Ovary (tissue), 3 donors: ENCODE measurements around the gene ZNF766.

Source experiments
- EP300 ChIP-seq: sonication (generic); formaldehyde crosslinking; IDR thresholded peaks from one replicate; pipeline ENCODE4 v1.6.1; 2017; ENCODE audit warnings: antibody characterized with exemption
- POLR2A ChIP-seq: fragments of 450-650 bp; IDR thresholded peaks from one replicate; pipeline ENCODE4 v1.6.1; 2017; ENCODE audit warnings: antibody characterized with exemption, mild to moderate bottlenecking, moderate library complexity
- TF ChIP-seq, protein P1 (sequence below), 3 donors: fragments of 450-650 bp in 2 of 3; fragments of 200-600 bp in 1 of 3; IDR thresholded peaks; one replicate each; pipeline versions ENCODE4 v1.5.1 to v1.8.0; 2016 to 2022; ENCODE audit warnings: antibody characterized with exemption in 3 of 3, mild to moderate bottlenecking in 1 of 3
- donor health status: DM: no; HTN: no; CAD: no.

- TF ChIP-seq, protein P1, sequence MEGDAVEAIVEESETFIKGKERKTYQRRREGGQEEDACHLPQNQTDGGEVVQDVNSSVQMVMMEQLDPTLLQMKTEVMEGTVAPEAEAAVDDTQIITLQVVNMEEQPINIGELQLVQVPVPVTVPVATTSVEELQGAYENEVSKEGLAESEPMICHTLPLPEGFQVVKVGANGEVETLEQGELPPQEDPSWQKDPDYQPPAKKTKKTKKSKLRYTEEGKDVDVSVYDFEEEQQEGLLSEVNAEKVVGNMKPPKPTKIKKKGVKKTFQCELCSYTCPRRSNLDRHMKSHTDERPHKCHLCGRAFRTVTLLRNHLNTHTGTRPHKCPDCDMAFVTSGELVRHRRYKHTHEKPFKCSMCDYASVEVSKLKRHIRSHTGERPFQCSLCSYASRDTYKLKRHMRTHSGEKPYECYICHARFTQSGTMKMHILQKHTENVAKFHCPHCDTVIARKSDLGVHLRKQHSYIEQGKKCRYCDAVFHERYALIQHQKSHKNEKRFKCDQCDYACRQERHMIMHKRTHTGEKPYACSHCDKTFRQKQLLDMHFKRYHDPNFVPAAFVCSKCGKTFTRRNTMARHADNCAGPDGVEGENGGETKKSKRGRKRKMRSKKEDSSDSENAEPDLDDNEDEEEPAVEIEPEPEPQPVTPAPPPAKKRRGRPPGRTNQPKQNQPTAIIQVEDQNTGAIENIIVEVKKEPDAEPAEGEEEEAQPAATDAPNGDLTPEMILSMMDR (IDR thresholded peaks at IDR 0.05), result no peak
- TF ChIP-seq POLR2A, result no peak
- no peak for TF ChIP-seq EP300
These were observed 45.2 kb upstream of the ZNF766 start for GRCh38 chr19:52224211-52224610.
